HepG2 (cell line): ENCODE data around the gene PCGF6. TPM values are rescaled to one million over a fixed set of nuclear protein-coding genes. Genes with fewer than 3 reads are reported as not detected.
A peak's percentile ranks its signal among the peaks of the same experiment; 100 is the strongest.

ENCODE experiments used
- ATF5 ChIP-seq: sonication (generic); formaldehyde crosslinking; IDR thresholded peaks from 2 replicates; pipeline ENCODE4 v1.4.0; 2020; ENCODE audit warnings: mild to moderate bottlenecking, low read depth, missing genetic modification reagents
- ATF7 ChIP-seq, 2 experiments: fragments of 450-650 bp in 1 of 2; sonication (generic) in 1 of 2; formaldehyde crosslinking in 1 of 2; IDR thresholded peaks; 2 replicates each; pipeline versions ENCODE4 v1.4.0 to v1.6.1; 2016 to 2020; ENCODE audit warnings: antibody characterized with exemption in 1 of 2, mild to moderate bottlenecking in 1 of 2, missing genetic modification reagents in 1 of 2
- BCL6 ChIP-seq: IDR thresholded peaks from 2 replicates; pipeline ENCODE4 v1.6.1; 2016; ENCODE audit warnings: missing genetic modification reagents, missing compliant biosample characterization
- CENPT ChIP-seq: sonication (generic); formaldehyde crosslinking; IDR thresholded peaks from 2 replicates; pipeline ENCODE4 v1.8.0; 2022; ENCODE audit warnings: low read depth, mild to moderate bottlenecking, moderate library complexity, missing genetic modification reagents
- FOSL1 ChIP-seq: sonication (generic); formaldehyde crosslinking; IDR thresholded peaks from 2 replicates; pipeline ENCODE4 v1.9.0; 2021; ENCODE audit warnings: missing genetic modification reagents, borderline replicate concordance
- HOXA7 ChIP-seq: sonication (generic); formaldehyde crosslinking; IDR thresholded peaks from 2 replicates; pipeline ENCODE4 v1.8.1; 2022; ENCODE audit warnings: mild to moderate bottlenecking, missing genetic modification reagents, moderate library complexity
- KDM4B ChIP-seq: sonication (generic); formaldehyde crosslinking; IDR thresholded peaks from 2 replicates; pipeline ENCODE4 v1.4.0; 2020; ENCODE audit warnings: missing genetic modification reagents
- KDM5A ChIP-seq: fragments of 200-600 bp; sonication (generic); IDR thresholded peaks from 2 replicates; pipeline ENCODE4 v1.7.0; 2018; ENCODE audit warnings: antibody characterized with exemption, mild to moderate bottlenecking, low read length, borderline replicate concordance
- NONO ChIP-seq, 2 experiments: fragments of 450-650 bp in 1 of 2; sonication (generic) in 1 of 2; formaldehyde crosslinking in 1 of 2; IDR thresholded peaks in 1 of 2; conservative IDR thresholded peaks in 1 of 2; 2 replicates each; pipeline versions ENCODE4 v1.6.1 to v1.8.0; 2017 to 2022; ENCODE audit warnings: mild to moderate bottlenecking in 1 of 2, missing genetic modification reagents in 1 of 2, moderate library complexity in 1 of 2
- NPAS2 ChIP-seq: sonication (generic); formaldehyde crosslinking; IDR thresholded peaks from 2 replicates; pipeline ENCODE4 v1.8.0; 2022; ENCODE audit warnings: mild to moderate bottlenecking, missing genetic modification reagents, borderline replicate concordance
- POLR2A ChIP-seq, 2 experiments: IDR thresholded peaks; 2 replicates each; pipeline ENCODE4 v1.6.1; 2011; ENCODE audit warnings: low read depth in 2 of 2, low read length in 2 of 2, mild to moderate bottlenecking in 1 of 2, moderate library complexity in 1 of 2; ENCODE audit not compliant: insufficient read depth in 1 of 2
- TRIM24 ChIP-seq: sonication (generic); formaldehyde crosslinking; IDR thresholded peaks from 2 replicates; pipeline ENCODE4 v1.8.0; 2022; ENCODE audit warnings: mild to moderate bottlenecking, missing genetic modification reagents
- UBTF ChIP-seq: sonication (generic); formaldehyde crosslinking; IDR thresholded peaks from 2 replicates; pipeline ENCODE4 v1.4.0; 2020; ENCODE audit warnings: mild to moderate bottlenecking, missing genetic modification reagents
- ZHX1 ChIP-seq: sonication (generic); formaldehyde crosslinking; IDR thresholded peaks from 2 replicates; pipeline ENCODE4 v1.8.1; 2022; ENCODE audit warnings: low read depth, mild to moderate bottlenecking, missing genetic modification reagents
- ZNF230 ChIP-seq: sonication (generic); formaldehyde crosslinking; IDR thresholded peaks from 2 replicates; pipeline ENCODE4 v1.4.0; 2020; ENCODE audit warnings: mild to moderate bottlenecking, missing genetic modification reagents
- ZNF282 ChIP-seq: fragments of 450-650 bp; IDR thresholded peaks from 2 replicates; pipeline ENCODE4 v1.6.1; 2018; ENCODE audit not compliant: partially characterized antibody
- ZNF331 ChIP-seq: sonication (generic); formaldehyde crosslinking; IDR thresholded peaks from 2 replicates; pipeline ENCODE4 v1.4.0; 2020; ENCODE audit warnings: missing genetic modification reagents
- ZNF460 ChIP-seq: sonication (generic); formaldehyde crosslinking; IDR thresholded peaks from 2 replicates; pipeline ENCODE4 v1.5.1; 2020; ENCODE audit warnings: missing genetic modification reagents, mild to moderate bottlenecking, borderline replicate concordance
- ZNF589 ChIP-seq: sonication (generic); formaldehyde crosslinking; conservative IDR thresholded peaks from 2 replicates; pipeline ENCODE4 v1.8.0; 2022; ENCODE audit warnings: mild to moderate bottlenecking, moderate library complexity, missing genetic modification reagents
- ZNF7 ChIP-seq: IDR thresholded peaks from 2 replicates; pipeline ENCODE4 v1.6.1; 2016; ENCODE audit warnings: missing biosample characterization, missing genetic modification reagents
- ZNF768 ChIP-seq: sonication (generic); formaldehyde crosslinking; IDR thresholded peaks from 2 replicates; pipeline ENCODE4 v1.4.0; 2020; ENCODE audit warnings: missing genetic modification reagents
- ZNF879 ChIP-seq: sonication (generic); formaldehyde crosslinking; IDR thresholded peaks from 2 replicates; pipeline ENCODE4 v1.8.1; 2023; ENCODE audit warnings: missing genetic modification reagents
- ZNF891 ChIP-seq: sonication (generic); formaldehyde crosslinking; IDR thresholded peaks from 2 replicates; pipeline ENCODE4 v1.5.0; 2020; ENCODE audit warnings: mild to moderate bottlenecking, missing genetic modification reagents
- ZUFSP ChIP-seq: sonication (generic); formaldehyde crosslinking; IDR thresholded peaks from 2 replicates; pipeline ENCODE4 v1.9.0; 2021; ENCODE audit warnings: missing genetic modification reagents, mild to moderate bottlenecking, borderline replicate concordance
- polyA plus RNA-seq, 8 experiments: library from polyadenylated mRNA; depleted of rRNA in 3 of 8; stranded (reverse) in 7 of 8; unstranded in 1 of 8; fragments of >200 nt; fragmentation: Illumina TruSeq in 4 of 8; extraction: Trizol in 4 of 8; gene quantifications; 2 replicates each; pipeline versions ENCODE4 v1.2.1 to v1.2.3, GENCODE V29; 2011 to 2016; ENCODE audit warnings: low read depth in 4 of 8, missing spikeins in 1 of 8, mixed read lengths in 1 of 8; ENCODE audit not compliant: insufficient read depth in 1 of 8
- total RNA-seq, 5 experiments: library from RNA; depleted of rRNA; stranded (reverse); fragments of >200 nt; fragmentation: Illumina TruSeq; extraction: Trizol; gene quantifications; 2 replicates each; pipeline ENCODE4 v1.2.3, GENCODE V29; 2016; ENCODE audit warnings: low read depth in 1 of 5

The PCGF6 gene
- total and polyA plus RNA-seq, 2 of the 13 experiments (the other 11 are each of a cell fraction or from before 2014, with no cell fraction given): 5.2 to 19.4 TPM

GRCh38 chr10:103278862-103279298, 72.1 kb downstream of the PCGF6 start (continued):
- no peak for TF ChIP-seq FOSL1 (CRISPR knock-in tag)
- TF ChIP-seq POLR2A (IDR thresholded peaks at IDR 0.05; ENCODE audit: insufficient read depth in 1 of 2, low read depth in 2 of 2, low read length in 2 of 2): no peak
- TF ChIP-seq ZNF879 (CRISPR knock-in tag): no peak
- TF ChIP-seq ZNF331: 0 out of 2 replicates have a peak, but pooled peaks have one; percentile 48
- no peak for TF ChIP-seq UBTF (CRISPR knock-in tag)
- no peak for TF ChIP-seq ZNF230 (CRISPR knock-in tag)
- TF ChIP-seq NONO (IDR thresholded peaks at IDR 0.05): no peak
- TF ChIP-seq NONO (CRISPR knock-in tag; conservative IDR thresholded peaks at IDR 0.05): no peak
- 0 out of 2 replicates have a peak, but pooled peaks have one; percentile 66 for TF ChIP-seq HOXA7 (CRISPR knock-in tag)
- TF ChIP-seq ZNF282: no peak
- no peak for TF ChIP-seq ZNF768 (CRISPR knock-in tag)
- no peak for TF ChIP-seq ZNF7
- no peak for TF ChIP-seq CENPT
- 0 out of 2 replicates have a peak, but pooled peaks have one; percentile 41 for TF ChIP-seq ATF5 (CRISPR knock-in tag)
- TF ChIP-seq ZNF891 (CRISPR knock-in tag): no peak
- TF ChIP-seq ZUFSP (CRISPR knock-in tag): no peak
- TF ChIP-seq BCL6 (CRISPR knock-in tag): 0 out of 2 replicates have a peak, but pooled peaks have one; percentile 17
- TF ChIP-seq KDM5A: no peak
- TF ChIP-seq KDM4B (CRISPR knock-in tag): peak; percentile 50; the same call in 1 of the 2 replicates
- no peak for TF ChIP-seq ZHX1 (CRISPR knock-in tag)
- TF ChIP-seq ZNF589: 0 out of 2 replicates have a peak, but pooled peaks have one; percentile 55
- TF ChIP-seq NPAS2 (CRISPR knock-in tag): no peak
- TF ChIP-seq ATF7 (IDR thresholded peaks at IDR 0.05): no peak
- no peak for TF ChIP-seq ATF7 (CRISPR knock-in tag; IDR thresholded peaks at IDR 0.05)
- no peak for TF ChIP-seq ZNF460 (CRISPR knock-in tag)
- no peak for TF ChIP-seq TRIM24 (CRISPR knock-in tag)
